NCI-H1105 (cell line): ENCODE results near the gene AGO3.
"Not testable (repeated sequence)": the region's sequence is repeated elsewhere in the genome, so short reads cannot be mapped to it uniquely, and the experiment has no call there.

Experiments
- DNase-seq: peaks from one replicate; lab custom pipeline; 2025; lab: John Stamatoyannopoulos, UW

The AGO3 gene

DNA sequence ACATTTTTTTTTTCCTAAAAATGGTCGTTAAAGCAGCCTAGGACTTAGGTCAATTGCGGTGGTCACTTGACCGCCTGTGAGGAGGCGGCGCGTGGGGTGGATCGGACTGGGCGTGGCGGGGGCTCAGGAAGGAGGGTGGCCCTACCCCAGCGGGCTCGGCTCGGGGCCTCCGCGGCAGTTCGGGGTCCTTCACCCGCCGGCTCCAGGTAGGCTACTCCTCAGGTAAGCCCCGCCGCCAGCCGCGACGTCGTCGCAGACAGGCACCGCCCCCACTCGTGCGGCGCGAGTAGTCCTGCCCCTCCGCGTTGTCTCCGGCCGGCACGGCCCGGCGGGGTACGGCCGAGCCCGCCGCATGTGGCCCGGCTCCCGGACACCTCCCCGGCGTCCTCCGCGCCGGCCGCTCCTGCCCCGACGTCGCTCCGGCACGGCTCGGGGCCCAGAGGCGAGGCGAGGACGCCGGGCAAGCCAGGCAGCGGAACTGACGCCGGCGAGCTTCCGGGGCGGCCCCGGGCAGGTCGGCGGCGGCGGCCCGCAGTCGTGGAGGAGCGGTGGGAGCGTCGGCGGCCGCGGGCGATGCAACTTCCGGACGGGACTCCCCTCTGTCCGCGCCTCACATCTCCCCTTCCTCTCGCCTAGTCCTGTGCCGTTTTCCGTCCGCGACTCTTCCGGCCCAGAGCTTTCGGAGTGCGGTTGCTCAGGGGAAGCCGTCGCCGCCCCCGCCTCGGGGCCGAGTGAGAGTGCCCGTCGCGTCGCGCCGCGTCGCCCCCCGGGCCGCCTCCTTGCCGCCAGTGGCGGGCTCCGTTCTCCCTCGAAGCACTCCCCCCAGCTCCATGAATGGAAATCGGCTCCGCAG, at the start of gene AGO3:
AGO3 (plus strand) TSS at position 513 of the 853 bp plus-strand sequence; CDS start at position 835, 322 bp downstream.
- peak; percentile 84 for DNase-seq

- no peak for DNase-seq
Observed at GRCh38 chr1:35881850-35882273, 49.0 kb upstream of the AGO3 start.

GRCh38 chr1:35882586-35882944, 48.3 kb upstream of the AGO3 start:
- DNase-seq = no peak

GRCh38 chr1:35882945-35883634, 47.8 kb upstream of the AGO3 start, which contains the start of gene AGO1:
TSS of gene AGO1 (plus strand) at chr1:35883209. CDS start at chr1:35883422, 213 bp downstream.
- DNase-seq = peak; percentile 93

DNA sequence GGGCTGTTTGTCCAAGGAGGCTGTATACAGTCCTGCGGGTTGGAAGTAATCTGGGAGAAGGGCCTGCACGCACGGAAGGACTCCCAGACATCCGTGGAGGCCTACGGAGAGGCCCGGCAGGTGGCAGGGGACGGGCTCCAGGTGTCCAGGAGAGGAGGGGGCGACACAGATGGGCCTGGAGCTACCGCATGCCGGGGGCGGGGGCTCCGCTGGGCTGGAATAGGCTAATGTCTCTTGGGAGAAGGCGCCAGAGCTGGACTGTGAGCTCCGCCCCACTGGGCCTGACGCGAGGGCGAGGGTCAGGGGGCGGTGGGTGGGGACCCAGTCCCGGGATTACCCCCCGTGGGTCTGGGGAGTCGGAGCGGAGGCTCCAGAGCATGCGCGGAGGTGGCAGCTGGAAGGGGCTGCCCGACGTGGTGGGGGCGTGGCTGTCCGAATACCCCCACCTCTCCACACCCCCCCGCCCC, 47.2 kb upstream of the AGO3 start:
- DNase-seq = peak; percentile 58

DNA sequence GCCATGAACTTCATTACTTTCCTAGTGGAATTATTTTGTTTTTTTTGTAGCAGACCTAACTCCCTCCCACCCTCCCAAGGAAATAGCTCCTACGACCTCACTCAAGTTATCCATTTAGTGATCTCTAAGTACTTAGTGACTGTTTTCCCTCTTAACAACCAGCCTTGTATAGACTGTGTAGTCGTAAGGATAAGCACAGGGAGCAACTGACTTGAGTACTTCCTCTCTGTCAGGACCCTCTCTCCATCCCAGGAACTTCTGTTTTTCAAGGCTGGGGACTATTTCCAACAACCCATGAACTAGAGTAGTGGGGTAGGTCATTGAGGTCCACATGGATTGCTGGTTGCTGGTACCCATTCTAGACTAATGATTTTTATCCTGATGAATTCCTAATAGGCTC, 46.0 kb upstream of the AGO3 start:
- DNase-seq = no peak

- DNase-seq = no peak
Observed at GRCh38 chr1:35885961-35886558, 44.8 kb upstream of the AGO3 start.

DNA sequence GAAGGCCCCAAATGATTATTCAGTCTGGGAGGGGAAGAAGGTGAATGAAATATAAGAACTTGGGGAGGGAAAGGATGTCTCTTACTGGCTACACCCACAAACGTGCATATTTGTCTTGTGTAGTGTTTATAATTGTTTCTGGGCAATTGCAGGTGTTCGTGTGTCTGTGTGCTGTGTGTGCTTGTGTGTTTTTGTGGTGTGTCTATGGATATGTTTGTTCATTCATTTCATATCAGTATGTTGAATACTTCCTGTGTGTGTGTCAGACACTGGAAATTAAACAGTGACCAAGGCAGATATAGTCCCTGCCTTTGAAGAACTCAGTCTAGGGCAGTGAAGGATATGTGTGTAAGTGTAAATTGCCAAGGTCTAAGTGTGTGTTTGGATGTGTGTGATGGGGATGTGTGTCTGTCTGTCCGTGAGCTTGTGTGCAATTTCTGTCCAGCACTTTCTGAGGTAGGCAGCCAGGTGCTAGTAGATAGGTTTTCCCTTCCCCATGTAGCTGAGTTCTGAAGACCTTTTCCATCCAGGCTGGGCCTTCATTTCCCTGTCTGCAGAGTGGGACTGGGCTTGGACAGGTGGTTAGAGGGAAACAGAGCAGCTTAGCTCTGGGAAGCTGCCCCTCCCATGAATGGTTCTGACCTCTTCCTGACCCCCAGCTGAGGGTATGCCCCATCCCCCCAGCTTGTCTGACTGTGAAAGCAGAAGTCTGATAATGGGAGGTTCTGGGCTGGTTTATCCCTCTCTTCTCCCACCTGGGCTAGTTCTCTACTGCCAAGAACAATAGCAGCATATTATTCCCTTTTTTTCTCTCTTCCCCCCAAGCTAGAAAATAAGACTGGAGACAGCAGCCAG, 44.1 kb upstream of the AGO3 start:
- no peak for DNase-seq

DNA sequence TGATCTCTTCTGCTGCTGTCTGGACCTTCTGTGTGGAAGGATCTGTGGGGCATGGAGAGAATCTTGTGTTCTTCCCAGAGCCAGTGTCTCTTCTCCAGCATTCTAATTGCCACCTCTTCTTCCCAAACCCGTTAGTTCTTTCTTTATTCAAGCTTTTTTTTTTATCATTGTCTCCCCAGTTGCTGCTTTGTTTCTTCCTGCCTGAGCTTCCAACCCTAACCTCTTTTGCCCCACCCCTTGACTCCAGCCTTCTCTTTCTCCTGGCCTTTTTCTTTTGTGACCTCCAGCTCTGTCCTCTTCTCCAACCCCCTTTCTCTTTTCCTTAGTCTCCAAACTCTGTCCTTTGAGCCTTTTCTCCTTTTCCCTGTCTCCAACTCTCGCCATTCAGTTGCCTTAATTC, 43.4 kb upstream of the AGO3 start:
- DNase-seq = no peak

- DNase-seq = no peak
Observed at GRCh38 chr1:35888255-35888654, 42.6 kb upstream of the AGO3 start.

DNA sequence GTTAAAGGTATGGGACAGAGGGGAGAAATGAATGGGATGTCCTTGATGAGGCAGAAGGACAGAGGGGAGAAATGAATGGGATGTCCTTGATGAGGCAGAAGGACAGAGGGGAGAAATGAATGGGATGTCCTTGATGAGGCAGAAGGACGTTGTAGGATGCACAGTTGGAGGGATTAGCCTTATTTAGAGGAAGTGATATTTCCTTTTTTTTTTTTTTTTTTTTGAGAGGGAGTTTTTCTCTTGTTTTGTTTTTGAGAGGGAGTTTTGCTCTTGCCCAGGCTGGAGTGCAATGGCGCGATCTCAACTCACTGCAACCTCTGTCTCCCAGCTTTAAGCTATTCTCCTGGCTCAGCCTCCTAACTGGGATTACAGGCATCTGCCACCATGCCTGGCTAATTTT, 41.9 kb upstream of the AGO3 start:
- not testable (repeated sequence) for DNase-seq

- DNase-seq = no peak
Observed at GRCh38 chr1:35893051-35893879, 37.6 kb upstream of the AGO3 start.

DNA sequence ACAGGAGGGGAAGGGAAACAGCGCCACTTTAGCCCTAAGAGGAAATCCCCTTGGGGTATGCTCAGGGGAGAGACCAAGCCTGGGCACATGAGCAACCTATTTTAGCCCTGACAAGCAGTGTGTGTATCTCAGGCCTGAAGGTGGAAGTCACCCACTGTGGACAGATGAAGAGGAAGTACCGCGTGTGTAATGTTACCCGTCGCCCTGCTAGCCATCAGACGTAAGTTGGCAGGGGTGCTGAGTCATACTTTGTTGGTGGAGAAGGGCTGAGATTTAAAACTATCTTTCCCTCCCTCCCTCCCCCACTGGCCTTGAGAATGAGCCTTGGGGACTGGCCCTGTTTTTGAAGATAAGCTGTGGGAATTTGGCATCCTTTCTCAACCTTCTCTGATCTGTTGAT, 36.7 kb upstream of the AGO3 start:
- DNase-seq = no peak

GRCh38 chr1:35894656-35895055, 36.2 kb upstream of the AGO3 start:
- DNase-seq = no peak

- no peak for DNase-seq
Observed at GRCh38 chr1:35899941-35900340, 31.0 kb upstream of the AGO3 start.

DNA sequence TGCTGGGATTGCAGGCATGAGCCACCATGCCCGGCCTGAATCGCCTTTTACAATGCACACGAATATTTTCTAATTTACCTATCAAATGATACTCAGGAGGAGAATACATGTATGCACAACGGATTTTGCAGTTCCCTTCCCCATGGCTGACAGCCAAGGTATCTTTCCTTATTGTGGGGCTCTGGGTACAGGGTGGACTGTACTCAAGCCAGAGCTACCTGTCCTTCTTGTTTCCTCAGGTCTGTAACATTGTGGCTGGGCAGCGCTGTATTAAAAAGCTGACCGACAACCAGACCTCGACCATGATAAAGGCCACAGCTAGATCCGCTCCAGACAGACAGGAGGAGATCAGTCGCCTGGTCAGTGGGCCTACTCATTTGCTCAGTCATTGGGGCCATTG, 29.7 kb upstream of the AGO3 start:
- DNase-seq = no peak

DNA sequence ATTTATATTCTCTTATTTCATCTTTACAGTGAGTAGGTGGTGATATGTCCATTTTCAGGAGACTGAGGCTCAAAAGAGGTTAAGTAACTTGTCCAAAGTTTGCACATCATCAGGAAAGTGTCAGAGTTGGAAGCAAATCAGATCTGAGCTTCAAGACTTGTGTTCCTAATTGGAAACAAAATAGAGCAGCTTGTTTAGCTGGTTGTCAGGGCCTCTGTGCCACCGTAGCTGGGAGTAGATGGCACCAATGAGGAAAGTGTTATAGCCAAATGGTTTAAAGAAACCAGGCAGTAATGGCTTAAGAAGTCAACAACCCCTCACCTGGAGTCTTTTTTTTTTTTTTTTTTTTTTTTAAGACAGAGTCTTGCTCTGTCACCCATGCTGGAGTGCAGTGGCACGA, 28.2 kb upstream of the AGO3 start:
- no peak for DNase-seq

DNA sequence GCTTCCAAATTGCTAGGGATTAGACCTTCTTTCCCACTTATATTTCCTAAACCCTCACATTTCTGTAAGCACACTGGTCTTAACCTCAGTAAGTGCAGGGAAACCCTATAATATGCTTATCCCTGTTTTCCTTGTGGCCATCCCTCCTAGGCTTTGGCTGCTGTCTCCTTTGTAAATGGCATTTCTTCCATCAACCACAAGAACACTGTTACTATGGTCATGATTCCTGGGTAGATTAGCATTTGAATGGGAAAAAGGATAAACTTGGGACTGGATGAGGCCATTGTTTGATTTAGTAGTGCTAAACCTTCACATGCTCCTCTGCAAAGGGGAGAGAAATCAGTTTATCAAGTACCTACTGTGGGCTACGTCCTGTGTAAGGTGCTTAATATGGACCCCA, 16.2 kb upstream of the AGO3 start:
- no peak for DNase-seq

- DNase-seq = no peak
Observed at GRCh38 chr1:35915693-35916092, 15.2 kb upstream of the AGO3 start.

- DNase-seq = no peak
Observed at GRCh38 chr1:35923791-35924221, 7.1 kb upstream of the AGO3 start.

- no peak for DNase-seq
Observed at GRCh38 chr1:35924838-35925237, 6.1 kb upstream of the AGO3 start.
